Endothelial cell (in vitro differentiated cells): Measurements from ENCODE around the gene CLDN20. TPM values are rescaled to one million over a fixed set of nuclear protein-coding genes. Genes with fewer than 3 reads are reported as not detected.

ENCODE experiments used
- DNase-seq: peaks from one replicate; pipeline ENCODE4 v3.0.0; 2021; ENCODE audit warnings: low spot score
- H3K27ac Mint-ChIP-seq: one replicate; pipeline ENCODE4 v1.8.0; 2021; ENCODE audit warnings: mixed read lengths, inconsistent platforms; ENCODE audit not compliant: unreplicated experiment
- H3K27me3 Mint-ChIP-seq: one replicate; pipeline ENCODE4 v1.8.0; 2021; ENCODE audit warnings: mild to moderate bottlenecking, moderate library complexity, mixed read lengths, inconsistent platforms; ENCODE audit not compliant: unreplicated experiment
- H3K36me3 Mint-ChIP-seq: one replicate; pipeline ENCODE4 v1.8.0; 2021; ENCODE audit warnings: mild to moderate bottlenecking, low read depth, mixed read lengths, inconsistent platforms; ENCODE audit not compliant: unreplicated experiment
- H3K4me1 Mint-ChIP-seq: one replicate; pipeline ENCODE4 v1.8.0; 2021; ENCODE audit warnings: mild to moderate bottlenecking, mixed read lengths, inconsistent platforms; ENCODE audit not compliant: unreplicated experiment
- H3K4me3 Mint-ChIP-seq: one replicate; pipeline ENCODE4 v1.8.0; 2021; ENCODE audit warnings: mild to moderate bottlenecking, mixed read lengths, inconsistent platforms; ENCODE audit not compliant: unreplicated experiment
- H3K9me3 Mint-ChIP-seq: one replicate; pipeline ENCODE4 v1.8.0; 2021; ENCODE audit warnings: mixed read lengths, inconsistent platforms; ENCODE audit not compliant: unreplicated experiment
- CTCF ChIP-seq: fragments of 200-600 bp; sonication (generic); IDR thresholded peaks from one replicate; pipeline ENCODE4 v1.5.0; 2021; ENCODE audit warnings: antibody characterized with exemption; ENCODE audit not compliant: unreplicated experiment
- total RNA-seq: library from RNA; stranded (reverse); fragmentation: NEBNext Ultra II Directional; extraction: Animal tissue kit (Norgen Biotek cat#: 25700); gene quantifications from one replicate; pipeline ENCODE4 v1.2.1, GENCODE V29; 2021; ENCODE audit not compliant: unreplicated experiment

The CLDN20 gene
- total RNA-seq, 1 donor from 2014 or later = 0.23 TPM

GRCh38 chr6:155219858-155220301, 43.9 kb upstream of the CLDN20 start:
- Mint-ChIP-seq H3K9me3 (no peaks in the 10 kb centered on the region), H3K4me3 (no peak overlapping the region), H3K27me3 (peaks cover 2% of the 10 kb centered on the region), H3K4me1 (peaks cover 7% of the 10 kb centered on the region), H3K36me3 (peaks cover 10% of the 10 kb centered on the region), H3K27ac (no peak overlapping the region)
- no peak for TF ChIP-seq CTCF
- DNase-seq = no peak

DNA sequence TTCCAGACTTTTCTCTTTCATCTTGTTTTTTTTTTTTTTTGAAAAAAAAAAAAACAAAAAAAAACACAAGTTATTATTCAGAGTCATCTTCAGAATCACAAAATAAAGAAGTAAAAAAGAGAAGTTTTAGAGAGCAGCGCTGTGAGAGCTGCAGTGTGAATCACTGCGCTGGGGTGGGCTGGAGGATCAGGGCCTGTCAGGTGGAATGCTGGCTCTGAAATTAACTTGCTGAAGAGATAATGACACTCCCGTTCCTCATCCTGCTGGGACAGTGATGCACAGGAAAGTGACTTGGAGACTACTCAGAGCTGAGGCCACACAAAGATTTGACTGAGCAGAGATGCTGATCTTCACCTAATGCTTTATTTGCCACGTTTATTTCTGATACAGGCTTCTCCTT, 42.7 kb upstream of the CLDN20 start:
- H3K36me3 Mint-ChIP-seq = peaks cover 14% of the 10 kb centered on the region
- H3K27ac Mint-ChIP-seq = no peak overlapping the region
- H3K4me1 Mint-ChIP-seq = peaks cover 7% of the 10 kb centered on the region
- no peak overlapping the region for H3K4me3 Mint-ChIP-seq
- DNase-seq = no peak
- H3K9me3 Mint-ChIP-seq = no peaks in the 10 kb centered on the region
- TF ChIP-seq CTCF = no peak
- peaks cover 2% of the 10 kb centered on the region for H3K27me3 Mint-ChIP-seq

DNA sequence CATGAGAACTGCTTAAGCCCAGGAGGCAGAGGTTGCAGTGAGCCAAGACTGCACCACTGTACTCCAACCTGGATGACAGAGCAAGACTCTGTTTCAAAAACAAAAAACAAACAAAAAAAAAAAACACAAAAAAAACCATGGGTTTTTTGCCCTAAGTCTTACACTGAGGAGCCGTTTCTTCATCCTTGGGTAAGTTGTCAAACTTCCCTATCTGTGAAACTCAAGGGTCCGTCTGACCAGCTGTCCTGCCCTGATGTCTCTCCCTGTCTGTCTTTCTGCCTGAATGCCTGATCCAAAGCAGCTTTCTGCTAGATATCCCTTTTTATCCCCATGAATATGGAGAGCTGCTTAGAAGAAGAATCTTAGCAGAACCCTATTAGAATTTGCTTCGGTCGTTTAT, 41.3 kb upstream of the CLDN20 start:
- H3K4me1 Mint-ChIP-seq = peaks cover under 1% of the 10 kb centered on the region

GRCh38 chr6:155223646-155224451, 40.0 kb upstream of the CLDN20 start:
- no peak overlapping the region for H3K27ac Mint-ChIP-seq
- TF ChIP-seq CTCF = no peak
- H3K4me1 Mint-ChIP-seq = peaks cover 4% of the 10 kb centered on the region
- no peak for DNase-seq
- no peaks in the 10 kb centered on the region for H3K9me3 Mint-ChIP-seq
- no peak overlapping the region for H3K4me3 Mint-ChIP-seq
- H3K36me3 Mint-ChIP-seq = peaks cover 30% of the 10 kb centered on the region
- peaks cover 5% of the 10 kb centered on the region for H3K27me3 Mint-ChIP-seq

More for the DNA sequence above, 41.3 kb upstream of the CLDN20 start:
- no peak overlapping the region for H3K4me3 Mint-ChIP-seq
- no peaks in the 10 kb centered on the region for H3K9me3 Mint-ChIP-seq
- H3K27ac Mint-ChIP-seq = no peak overlapping the region
- peaks cover 2% of the 10 kb centered on the region for H3K27me3 Mint-ChIP-seq
- TF ChIP-seq CTCF = no peak
- H3K36me3 Mint-ChIP-seq = peaks cover 19% of the 10 kb centered on the region
- DNase-seq = no peak

DNA sequence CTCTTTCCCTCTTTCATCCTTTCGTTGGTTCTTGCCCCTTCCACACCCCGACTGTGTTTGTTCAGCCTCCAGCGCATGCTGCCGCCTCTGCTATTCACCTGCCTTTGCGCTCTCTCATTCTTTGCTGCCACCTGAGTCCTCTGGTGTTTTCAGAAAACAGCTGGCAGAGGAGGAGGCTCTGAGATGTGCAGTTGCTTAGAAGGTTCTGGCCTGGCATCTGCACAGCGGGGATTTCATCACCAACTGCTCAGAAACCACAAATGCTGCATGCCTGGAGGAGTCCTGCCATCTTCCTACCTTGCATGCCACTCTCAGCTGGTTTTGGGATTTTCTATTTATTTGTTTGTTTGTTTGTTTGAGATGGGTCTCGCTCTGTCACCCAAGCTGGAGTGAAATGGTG, 39.2 kb upstream of the CLDN20 start:
- no peaks in the 10 kb centered on the region for H3K9me3 Mint-ChIP-seq
- H3K4me1 Mint-ChIP-seq = peaks cover 4% of the 10 kb centered on the region
- H3K4me3 Mint-ChIP-seq = no peak overlapping the region
- peaks cover 6% of the 10 kb centered on the region for H3K27me3 Mint-ChIP-seq
- H3K27ac Mint-ChIP-seq = no peak overlapping the region
- TF ChIP-seq CTCF = no peak
- DNase-seq = no peak
- peaks cover 30% of the 10 kb centered on the region for H3K36me3 Mint-ChIP-seq
